HepG2 (cell line): ENCODE data around the gene FAM20A. TPM values are rescaled to one million over a fixed set of nuclear protein-coding genes. Genes with fewer than 3 reads are reported as not detected.
A peak's percentile ranks its signal among the peaks of the same experiment; 100 is the strongest.

Experiments
- ATAC-seq: fragments of 200-7000 bp; cut with Tn5 transposase; 3 replicates; pipeline ENCODE4 v1.9.1; 2020; ENCODE audit warnings: mild to moderate bottlenecking, moderate library complexity
- BruUV-seq: library from RNA; stranded (reverse); fragments of 400-500 nt; replicated peaks from 2 replicates; lab custom pipeline; 2021; lab: Mats Ljungman, UMichigan
- CTCF ChIA-PET: fragments of 300-600 bp; formaldehyde crosslinking; extraction: SDS; loops from one replicate; lab custom pipeline; 2021; ENCODE audit warnings: low total read pairs, inconsistent platforms, low intra/inter-chr PET ratio; lab: Yijun Ruan, JAX
- POLR2A ChIA-PET: fragments of 350-600 bp; sonication (Branson Sonifier 250); formaldehyde crosslinking; loops from one replicate; lab custom pipeline; 2020; ENCODE audit warnings: antibody characterized with exemption, inconsistent platforms; lab: Yijun Ruan, JAX
- DNase-seq: peaks from one replicate; pipeline ENCODE4 v3.0.0-alpha.2; 2015; ENCODE audit warnings: low spot score
- FAIRE-seq: peaks from 3 replicates; lab custom pipeline; 2011; peaks lifted over from hg19 to GRCh38; lab: Jason Lieb, UNC
- H2AFZ ChIP-seq: one replicate; pipeline ENCODE4 v1.6.1; 2011; ENCODE audit warnings: low read length, inconsistent platforms
- H3K27ac ChIP-seq: fragments of 300-600 bp; 3 replicates; pipeline ENCODE4 v1.8.0; 2011; ENCODE audit warnings: mixed run types, mild to moderate bottlenecking, mixed read lengths, low read length, inconsistent platforms; ENCODE audit not compliant: insufficient read depth; ENCODE audit errors: extremely low read length
- H3K27me3 ChIP-seq, 2 experiments: fragments of 200-600 bp in 1 of 2; 2 replicates in 1 of 2; 3 replicates in 1 of 2; pipeline versions ENCODE4 v1.6.0 to v1.8.0; 2011; ENCODE audit warnings: low read length in 2 of 2, mild to moderate bottlenecking in 2 of 2, moderate library complexity in 2 of 2, inconsistent platforms in 1 of 2; ENCODE audit not compliant: insufficient read depth in 2 of 2, control insufficient read depth in 1 of 2
- H3K36me3 ChIP-seq, 2 experiments: fragments of 200-600 bp in 1 of 2; replicated peaks in 1 of 2; 2 replicates in 1 of 2; 3 replicates in 1 of 2; pipeline versions ENCODE4 v1.5.1 to v1.8.0; 2011; ENCODE audit warnings: low read length in 2 of 2, inconsistent platforms in 1 of 2; ENCODE audit not compliant: insufficient read depth in 2 of 2, control insufficient read depth in 1 of 2
- H3K4me1 ChIP-seq: 2 replicates; pipeline ENCODE4 v1.5.1; 2012; ENCODE audit warnings: low read length, inconsistent platforms; ENCODE audit not compliant: insufficient read depth
- H3K4me2 ChIP-seq: 2 replicates; pipeline ENCODE4 v1.6.0; 2011; ENCODE audit warnings: low read depth, low read length, inconsistent platforms
- H3K4me3 ChIP-seq, 3 experiments: fragments of 200-600 bp in 1 of 3; sonication (generic), shearing (Covaris generic) in 1 of 3; replicated peaks in 1 of 3; 2 replicates each; pipeline ENCODE4 v1.5.1; 2011 to 2016; ENCODE audit warnings: low read length in 3 of 3, inconsistent platforms in 2 of 3, low read depth in 2 of 3, mild to moderate bottlenecking in 2 of 3, control low read depth in 1 of 3, mixed read lengths in 1 of 3; ENCODE audit not compliant: insufficient read depth in 1 of 3
- H3K79me2 ChIP-seq: one replicate; pipeline ENCODE4 v1.6.1; 2011; ENCODE audit warnings: low read length, inconsistent platforms; ENCODE audit not compliant: insufficient read depth
- H3K9ac ChIP-seq: 2 replicates; pipeline ENCODE4 v1.6.0; 2011; ENCODE audit warnings: mild to moderate bottlenecking, low read depth, low read length, inconsistent platforms; ENCODE audit not compliant: insufficient read depth
- H3K9me3 ChIP-seq: 2 replicates; pipeline ENCODE4 v1.5.1; 2012; ENCODE audit warnings: mild to moderate bottlenecking, low read length
- H4K20me1 ChIP-seq: 2 replicates; pipeline ENCODE4 v1.6.0; 2011; ENCODE audit warnings: inconsistent platforms, mild to moderate bottlenecking, low read length, moderate library complexity; ENCODE audit not compliant: insufficient read depth
- GMEB1 ChIP-seq: sonication (generic); formaldehyde crosslinking; IDR thresholded peaks from 2 replicates; pipeline ENCODE4 v1.5.1; 2020; ENCODE audit warnings: missing genetic modification reagents, mild to moderate bottlenecking, borderline replicate concordance
- NFYC ChIP-seq: IDR thresholded peaks from 2 replicates; pipeline ENCODE4 v1.6.1; 2016; ENCODE audit warnings: missing genetic modification reagents, missing compliant biosample characterization
- SSRP1 ChIP-seq: IDR thresholded peaks from 2 replicates; pipeline ENCODE4 v1.6.1; 2016; ENCODE audit warnings: control low read depth
- SYNCRIP ChIP-seq: fragments of 200-400 bp; formaldehyde crosslinking; IDR thresholded peaks from 2 replicates; pipeline ENCODE4 v1.6.1; 2018; ENCODE audit warnings: mild to moderate bottlenecking, low read depth, low read length; ENCODE audit not compliant: insufficient read depth
- TMF1 ChIP-seq: sonication (generic); formaldehyde crosslinking; IDR thresholded peaks from 2 replicates; pipeline ENCODE4 v1.8.1; 2022; ENCODE audit warnings: low read depth, missing genetic modification reagents
- ZNF543 ChIP-seq: sonication (generic); formaldehyde crosslinking; IDR thresholded peaks from 2 replicates; pipeline ENCODE4 v1.4.0; 2020; ENCODE audit warnings: mild to moderate bottlenecking, missing genetic modification reagents
- ZSCAN20 ChIP-seq: sonication (generic); formaldehyde crosslinking; IDR thresholded peaks from 2 replicates; pipeline ENCODE4 v1.4.0; 2020; ENCODE audit warnings: missing genetic modification reagents, mild to moderate bottlenecking, borderline replicate concordance
- WGBS: methylation state at CpG from one replicate; pipeline ENCODE4 v1.1.6; 2017; ENCODE audit warnings: low lambda C conversion rate; 5-methylcytosine and 5-hydroxymethylcytosine counted together
- in situ Hi-C: cut with HindIII; loops from 2 replicates; pipeline ENCODE4 v1.10.0; 2017; ENCODE audit warnings: low pct_unique_long_range_greater_than_20kb; ENCODE audit not compliant: extremely low pct_ligation_motif_present
- intact Hi-C: fragments of 100-400 bp; cut with micrococcal nuclease; formaldehyde crosslinking; loops from one replicate; pipeline ENCODE4 v1.10.0; 2022; ENCODE audit not compliant: unreplicated experiment
- polyA plus RNA-seq, 8 experiments: library from polyadenylated mRNA; depleted of rRNA in 3 of 8; stranded (reverse) in 7 of 8; unstranded in 1 of 8; fragments of >200 nt; fragmentation: Illumina TruSeq in 4 of 8; extraction: Trizol in 4 of 8; gene quantifications; 2 replicates each; pipeline versions ENCODE4 v1.2.1 to v1.2.3, GENCODE V29; 2011 to 2016; ENCODE audit warnings: low read depth in 4 of 8, missing spikeins in 1 of 8, mixed read lengths in 1 of 8; ENCODE audit not compliant: insufficient read depth in 1 of 8
- total RNA-seq, 5 experiments: library from RNA; depleted of rRNA; stranded (reverse); fragments of >200 nt; fragmentation: Illumina TruSeq; extraction: Trizol; gene quantifications; 2 replicates each; pipeline ENCODE4 v1.2.3, GENCODE V29; 2016; ENCODE audit warnings: low read depth in 1 of 5
- TF ChIP-seq, protein P1 (sequence below): IDR thresholded peaks from 2 replicates; pipeline ENCODE4 v1.6.1; 2016; ENCODE audit warnings: low read depth, missing genetic modification reagents, missing compliant biosample characterization

FAM20A gene
- total and polyA plus RNA-seq, 2 of the 13 experiments (the other 11 are each of a cell fraction or from before 2014, with no cell fraction given): 9.3 to 20.7 TPM

GRCh38 chr17:68587026-68587425 is 14.1 kb downstream of the FAM20A start:
- POLR2A ChIA-PET: no interaction called here
- WGBS: 100% methylated on average over 5 of the region's 5 CpGs
- Histone ChIP-seq H3K27ac (no peak overlapping the region), H3K36me3 (peaks cover 0 to 5% of the 10 kb centered on the region in 2 experiments; a peak in 2 of 5 replicates), H3K9me3 (peaks cover 14% of the 10 kb centered on the region)
- intact Hi-C loops: no loop called here
- ATAC-seq: no peak
- in situ Hi-C loops: no loop called here
- no peak for TF ChIP-seq TMF1 (CRISPR knock-in tag)
- no peak for TF ChIP-seq ZSCAN20 (CRISPR knock-in tag)
- TF ChIP-seq ZNF543: no peak
- TF ChIP-seq SYNCRIP: no peak
- TF ChIP-seq GMEB1: no peak
- 0 out of 2 replicates have a peak, but pooled peaks have one; percentile 54 for TF ChIP-seq SSRP1 (CRISPR knock-in tag)
- TF ChIP-seq, protein P1, sequence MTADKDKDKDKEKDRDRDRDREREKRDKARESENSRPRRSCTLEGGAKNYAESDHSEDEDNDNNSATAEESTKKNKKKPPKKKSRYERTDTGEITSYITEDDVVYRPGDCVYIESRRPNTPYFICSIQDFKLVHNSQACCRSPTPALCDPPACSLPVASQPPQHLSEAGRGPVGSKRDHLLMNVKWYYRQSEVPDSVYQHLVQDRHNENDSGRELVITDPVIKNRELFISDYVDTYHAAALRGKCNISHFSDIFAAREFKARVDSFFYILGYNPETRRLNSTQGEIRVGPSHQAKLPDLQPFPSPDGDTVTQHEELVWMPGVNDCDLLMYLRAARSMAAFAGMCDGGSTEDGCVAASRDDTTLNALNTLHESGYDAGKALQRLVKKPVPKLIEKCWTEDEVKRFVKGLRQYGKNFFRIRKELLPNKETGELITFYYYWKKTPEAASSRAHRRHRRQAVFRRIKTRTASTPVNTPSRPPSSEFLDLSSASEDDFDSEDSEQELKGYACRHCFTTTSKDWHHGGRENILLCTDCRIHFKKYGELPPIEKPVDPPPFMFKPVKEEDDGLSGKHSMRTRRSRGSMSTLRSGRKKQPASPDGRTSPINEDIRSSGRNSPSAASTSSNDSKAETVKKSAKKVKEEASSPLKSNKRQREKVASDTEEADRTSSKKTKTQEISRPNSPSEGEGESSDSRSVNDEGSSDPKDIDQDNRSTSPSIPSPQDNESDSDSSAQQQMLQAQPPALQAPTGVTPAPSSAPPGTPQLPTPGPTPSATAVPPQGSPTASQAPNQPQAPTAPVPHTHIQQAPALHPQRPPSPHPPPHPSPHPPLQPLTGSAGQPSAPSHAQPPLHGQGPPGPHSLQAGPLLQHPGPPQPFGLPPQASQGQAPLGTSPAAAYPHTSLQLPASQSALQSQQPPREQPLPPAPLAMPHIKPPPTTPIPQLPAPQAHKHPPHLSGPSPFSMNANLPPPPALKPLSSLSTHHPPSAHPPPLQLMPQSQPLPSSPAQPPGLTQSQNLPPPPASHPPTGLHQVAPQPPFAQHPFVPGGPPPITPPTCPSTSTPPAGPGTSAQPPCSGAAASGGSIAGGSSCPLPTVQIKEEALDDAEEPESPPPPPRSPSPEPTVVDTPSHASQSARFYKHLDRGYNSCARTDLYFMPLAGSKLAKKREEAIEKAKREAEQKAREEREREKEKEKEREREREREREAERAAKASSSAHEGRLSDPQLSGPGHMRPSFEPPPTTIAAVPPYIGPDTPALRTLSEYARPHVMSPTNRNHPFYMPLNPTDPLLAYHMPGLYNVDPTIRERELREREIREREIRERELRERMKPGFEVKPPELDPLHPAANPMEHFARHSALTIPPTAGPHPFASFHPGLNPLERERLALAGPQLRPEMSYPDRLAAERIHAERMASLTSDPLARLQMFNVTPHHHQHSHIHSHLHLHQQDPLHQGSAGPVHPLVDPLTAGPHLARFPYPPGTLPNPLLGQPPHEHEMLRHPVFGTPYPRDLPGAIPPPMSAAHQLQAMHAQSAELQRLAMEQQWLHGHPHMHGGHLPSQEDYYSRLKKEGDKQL (CRISPR knock-in tag): no peak
- no peak for TF ChIP-seq NFYC (CRISPR knock-in tag)
- TF ChIP-seq, all 625 proteins: peak for 1
- Histone ChIP-seq H3K4me1 (peaks cover 34% of the 10 kb centered on the region), H2AFZ (no peak overlapping the region), H3K4me2 (no peak overlapping the region), H3K4me3 (no peak overlapping the region), H3K9ac (no peak overlapping the region), H4K20me1 (no peaks in the 10 kb centered on the region), H3K27me3 (no peaks in the 10 kb centered on the region), H3K79me2 (no peaks in the 10 kb centered on the region)
- FAIRE-seq (no peak), DNase-seq (no peak)
- BruUV-seq: no TSS peak
- CTCF ChIA-PET: no interaction called here
